PC-3 (cell line): ENCODE data around the gene SLC7A10. TPM values are rescaled to one million over a fixed set of nuclear protein-coding genes. Genes with fewer than 3 reads are reported as not detected.

ENCODE experiments used
- ATAC-seq: fragments of 200-7000 bp; cut with Tn5 transposase; 2 replicates; pipeline ENCODE4 v1.9.1; 2020; ENCODE audit warnings: mild to moderate bottlenecking, moderate library complexity
- BruUV-seq: library from RNA; stranded (reverse); fragments of 400-500 nt; replicated peaks from 2 replicates; lab custom pipeline; 2021; lab: Mats Ljungman, UMichigan
- CTCF ChIA-PET: fragments of 300-600 bp; sonication (Branson Sonifier 250); formaldehyde crosslinking; loops from one replicate; lab custom pipeline; 2022; ENCODE audit warnings: antibody characterized with exemption; lab: Charles Lee
- POLR2A ChIA-PET: fragments of 300-600 bp; sonication (Branson Sonifier 250); formaldehyde crosslinking; loops from one replicate; lab custom pipeline; 2022; ENCODE audit warnings: antibody characterized with exemption; ENCODE audit not compliant: unreplicated experiment; lab: Charles Lee
- DNase-seq: peaks from one replicate; pipeline ENCODE4 v3.0.0-alpha.2; 2015
- H2AFZ ChIP-seq: fragments of 300-600 bp; sonication (generic); 2 replicates; pipeline ENCODE4 v1.6.0; 2016; ENCODE audit warnings: antibody characterized with exemption, low read length
- H3F3A ChIP-seq: fragments of 300-600 bp; sonication (generic); one replicate; pipeline ENCODE4 v1.6.0; 2017; ENCODE audit warnings: antibody characterized with exemption, low read length, control low read depth, mild to moderate bottlenecking; ENCODE audit not compliant: unreplicated experiment
- H3K27ac ChIP-seq: fragments of 300-600 bp; sonication (generic); 2 replicates; pipeline ENCODE4 v1.5.1; 2016; ENCODE audit warnings: mild to moderate bottlenecking, low read length
- H3K27me3 ChIP-seq: fragments of 300-600 bp; sonication (generic); 2 replicates; pipeline ENCODE4 v1.6.1; 2016; ENCODE audit warnings: low read length, mixed read lengths
- H3K36me3 ChIP-seq: fragments of 300-600 bp; sonication (generic); 2 replicates; pipeline ENCODE4 v1.6.1; 2016; ENCODE audit warnings: low read depth, mixed run types, low read length, mixed read lengths
- H3K4me1 ChIP-seq: fragments of 300-600 bp; sonication (generic); 2 replicates; pipeline ENCODE4 v1.5.1; 2016; ENCODE audit warnings: low read length; ENCODE audit not compliant: insufficient read depth
- H3K4me2 ChIP-seq: fragments of 300-600 bp; sonication (generic); 2 replicates; pipeline ENCODE4 v1.6.0; 2016; ENCODE audit warnings: low read length
- H3K4me3 ChIP-seq: fragments of 300-600 bp; sonication (generic); 2 replicates; pipeline ENCODE4 v1.5.1; 2016; ENCODE audit warnings: mild to moderate bottlenecking, low read length, mixed read lengths
- H3K79me2 ChIP-seq: fragments of 300-600 bp; sonication (generic); 2 replicates; pipeline ENCODE4 v1.6.1; 2017; ENCODE audit warnings: low read length, mixed read lengths
- H3K9ac ChIP-seq: fragments of 300-600 bp; sonication (generic); 2 replicates; pipeline ENCODE4 v1.6.0; 2016; ENCODE audit warnings: mild to moderate bottlenecking, low read length
- H3K9me2 ChIP-seq: fragments of 300-600 bp; sonication (generic); replicated peaks from 2 replicates; pipeline ENCODE4 v1.6.1; 2016; ENCODE audit warnings: mixed run types, low read length, mixed read lengths
- H3K9me3 ChIP-seq: fragments of 300-600 bp; sonication (generic); 2 replicates; pipeline ENCODE4 v1.6.1; 2016; ENCODE audit warnings: low read length, mixed read lengths
- H4K20me1 ChIP-seq: fragments of 300-600 bp; sonication (generic); 2 replicates; pipeline ENCODE4 v1.6.1; 2016; ENCODE audit warnings: low read length, mixed read lengths
- CTCF ChIP-seq: fragments of 300-600 bp; sonication (generic); conservative IDR thresholded peaks from 2 replicates; pipeline ENCODE4 v1.5.1; 2017; ENCODE audit warnings: antibody characterized with exemption, low read depth, mild to moderate bottlenecking, low read length
- EZH2 ChIP-seq: fragments of 300-600 bp; sonication (generic); IDR thresholded peaks from one replicate; pipeline ENCODE4 v1.6.1; 2017; ENCODE audit warnings: antibody characterized with exemption, mild to moderate bottlenecking, low read length; ENCODE audit not compliant: unreplicated experiment
- EZH2phosphoT487 ChIP-seq: fragments of 300-600 bp; sonication (generic); IDR thresholded peaks from 2 replicates; pipeline ENCODE4 v1.6.1; 2018; ENCODE audit warnings: mild to moderate bottlenecking, antibody characterized with exemption, low read length, borderline replicate concordance
- intact Hi-C: fragments of 100-400 bp; cut with micrococcal nuclease; formaldehyde crosslinking; loops from 2 replicates; pipeline ENCODE4 v1.9.0; 2023
- total RNA-seq: library from RNA; depleted of rRNA; stranded (reverse); fragments of >200 nt; gene quantifications from 2 replicates; pipeline ENCODE4 v1.2.3, GENCODE V29; 2014

The SLC7A10 gene
- total RNA-seq, 1 experiment from 2014 or later, result not detected

DNA sequence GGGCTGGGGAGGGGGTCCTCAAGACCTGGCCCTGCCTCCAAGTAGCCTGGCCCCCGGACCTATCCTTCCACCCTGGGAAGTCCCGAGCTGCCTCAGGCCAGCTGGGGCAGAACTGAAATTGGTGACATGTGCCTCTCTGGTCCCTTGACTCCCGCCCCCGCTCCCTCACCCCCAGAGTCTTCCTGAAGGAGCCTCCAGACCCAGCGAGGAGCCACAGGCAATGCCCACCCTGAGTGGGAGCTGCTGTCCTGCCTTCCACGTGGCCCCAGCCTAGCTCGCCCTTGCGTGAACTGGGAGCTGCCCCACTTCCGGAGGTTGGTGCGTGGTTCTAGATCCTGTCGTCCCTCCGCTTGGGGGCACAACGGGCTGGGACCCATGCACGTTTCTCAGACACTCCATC lies 42.1 kb upstream of the SLC7A10 start:
- no peaks in the 10 kb centered on the region for H3K4me1 ChIP-seq
- no peaks in the 10 kb centered on the region for H3K36me3 ChIP-seq
- BruUV-seq, result no TSS peak
- H3K79me2 ChIP-seq, result no peaks in the 10 kb centered on the region
- H2AFZ ChIP-seq, result no peak overlapping the region
- TF ChIP-seq EZH2, result no peak
- TF ChIP-seq CTCF, result no peak
- TF ChIP-seq EZH2phosphoT487, result no peak
- ATAC-seq, result no peak
- no peaks in the 10 kb centered on the region for H4K20me1 ChIP-seq
- ChIA-PET CTCF (no interaction called here), POLR2A (no interaction called here)
- H3K4me3 ChIP-seq, result no peak overlapping the region
- no peaks in the 10 kb centered on the region for H3F3A ChIP-seq
- H3K27me3 ChIP-seq, result no peaks in the 10 kb centered on the region
- no peak for DNase-seq
- intact Hi-C loops, result no loop called here
- H3K9me2 ChIP-seq, result no peaks in the 10 kb centered on the region
- H3K27ac ChIP-seq, result no peak overlapping the region
- H3K9ac ChIP-seq, result no peak overlapping the region
- H3K4me2 ChIP-seq, result no peak overlapping the region
- H3K9me3 ChIP-seq, result no peaks in the 10 kb centered on the region

DNA sequence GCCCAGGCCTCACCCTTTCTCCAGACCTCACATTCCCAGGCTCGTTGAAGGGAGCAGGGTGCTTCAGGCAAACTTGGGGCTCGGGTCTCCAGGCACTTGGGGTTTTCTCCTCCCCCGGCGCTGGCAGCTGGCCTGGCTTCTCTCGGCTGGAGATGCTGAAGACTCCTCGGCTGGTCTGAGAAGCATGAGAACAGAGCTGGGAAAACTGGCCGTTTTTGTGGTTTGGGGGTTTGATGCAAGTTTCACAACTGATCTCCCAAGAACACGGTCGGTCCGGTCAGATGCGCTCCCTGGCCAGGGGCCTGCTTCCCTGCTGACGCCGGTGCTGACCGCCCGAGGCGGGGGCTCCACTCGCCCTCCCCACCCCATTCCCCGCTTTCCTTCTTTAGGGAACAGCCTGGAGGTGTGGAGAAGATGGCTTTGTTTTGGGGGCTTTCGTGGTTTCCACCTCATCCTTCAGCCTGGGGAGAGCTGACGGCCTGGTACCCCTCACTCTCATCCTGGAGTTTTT lies 41.4 kb upstream of the SLC7A10 start:
- Histone ChIP-seq H3K9ac (no peak overlapping the region), H3K4me2 (no peak overlapping the region), H3F3A (no peaks in the 10 kb centered on the region), H3K27ac (no peak overlapping the region), H3K79me2 (no peaks in the 10 kb centered on the region), H3K4me3 (no peak overlapping the region), H4K20me1 (no peaks in the 10 kb centered on the region), H3K4me1 (no peaks in the 10 kb centered on the region), H3K9me3 (no peaks in the 10 kb centered on the region), H3K36me3 (no peaks in the 10 kb centered on the region), H2AFZ (no peak overlapping the region), H3K27me3 (no peaks in the 10 kb centered on the region), H3K9me2 (no peaks in the 10 kb centered on the region)
- intact Hi-C loops, result no loop called here
- POLR2A ChIA-PET, result no interaction called here
- no peak for ATAC-seq
- no TSS peak for BruUV-seq
- CTCF ChIA-PET, result no interaction called here
- no peak for DNase-seq
- TF ChIP-seq EZH2phosphoT487 (no peak), EZH2 (no peak), CTCF (no peak)

GRCh38 chr19:33264881-33265445 lies 39.3 kb upstream of the SLC7A10 start:
- Histone ChIP-seq H3K4me1 (no peaks in the 10 kb centered on the region), H3K9me2 (no peaks in the 10 kb centered on the region), H3F3A (no peaks in the 10 kb centered on the region), H3K36me3 (no peaks in the 10 kb centered on the region), H2AFZ (no peak overlapping the region), H3K27me3 (no peaks in the 10 kb centered on the region), H3K4me3 (no peak overlapping the region), H4K20me1 (no peaks in the 10 kb centered on the region), H3K27ac (no peak overlapping the region), H3K9me3 (no peaks in the 10 kb centered on the region), H3K79me2 (no peaks in the 10 kb centered on the region), H3K9ac (no peak overlapping the region), H3K4me2 (no peak overlapping the region)
- no peak for TF ChIP-seq EZH2
- TF ChIP-seq CTCF, result no peak
- no peak for TF ChIP-seq EZH2phosphoT487
- DNase-seq, result no peak
- ATAC-seq, result no peak
- intact Hi-C loops, result no loop called here
- POLR2A ChIA-PET, result no interaction called here
- CTCF ChIA-PET, result no interaction called here
- no TSS peak for BruUV-seq
